ENCODE data around the gene TCF3.

Gene TCF3

GRCh38 chr19:1619703-1620102, 32.7 kb downstream of the TCF3 start:
- Histone ChIP-seq H3K79me1 (ENCODE audit: low read depth, low read length) (peaks cover 29% of the 10 kb centered on the region), H3K4me1 (ENCODE audit: control insufficient read depth in 2 of 2, insufficient read depth in 1 of 2, low read depth in 1 of 2, low read length in 2 of 2) (peaks cover 0 to 3% of the 10 kb centered on the region in 2 donors), H4K91ac (ENCODE audit: low read depth, low read length, poor library complexity) (no peak overlapping the region), H3K36me3 (replicated peaks in 1 of 2; ENCODE audit: control insufficient read depth in 2 of 2, insufficient read depth in 2 of 2, low read length in 2 of 2) (peaks cover 79 to 97% of the 10 kb centered on the region in 2 donors), H2BK120ac (ENCODE audit: low read depth, low read length) (no peak overlapping the region), H3K14ac (ENCODE audit: low read length) (no peak overlapping the region), H2AFZ (ENCODE audit: low read length) (no peak overlapping the region), H3K27ac (replicated peaks; ENCODE audit: low read length) (no peak overlapping the region), H3K4me3 (ENCODE audit: low read length in 2 of 2) (no peak overlapping the region), H4K8ac (ENCODE audit: low read depth, low read length) (no peak overlapping the region), H2BK5ac (ENCODE audit: low read length) (no peak overlapping the region), H3K9ac (ENCODE audit: low read depth, low read length, poor library complexity) (no peak overlapping the region), H2AK5ac (ENCODE audit: low read depth, low read length) (no peak overlapping the region), H3K23ac (ENCODE audit: low read depth, low read length, poor library complexity) (no peak overlapping the region), H3K18ac (ENCODE audit: low read length) (no peak overlapping the region), H2BK12ac (ENCODE audit: low read length) (no peak overlapping the region), H3K4me2 (ENCODE audit: insufficient read depth, low read length, poor library complexity, severe bottlenecking) (no peak overlapping the region), H3K4ac (ENCODE audit: low read length) (no peak overlapping the region), H2BK15ac (ENCODE audit: low read length) (no peak overlapping the region), H3K9me3 (replicated peaks in 1 of 2; ENCODE audit: control insufficient read depth in 2 of 2, insufficient read depth in 1 of 2, low read depth in 1 of 2, low read length in 2 of 2) (peaks cover 0 to 4% of the 10 kb centered on the region in 2 donors), H3K27me3 (ENCODE audit: control insufficient read depth in 3 of 3, insufficient read depth in 3 of 3, low read depth in 1 of 3, low read length in 3 of 3) (no peaks in the 10 kb centered on the region)
- no CpG with 5 or more reads among the region's 18 CpGs for WGBS, 2 donors (ENCODE audit: extremely low coverage in 2 of 2, insufficient read length in 2 of 2, insufficient replicate concordance in 1 of 2)
- no peak for DNase-seq (ENCODE audit: low spot score)

- Histone ChIP-seq H2BK5ac (ENCODE audit: low read length) (no peak overlapping the region), H3K36me3 (replicated peaks in 1 of 2; ENCODE audit: control insufficient read depth in 2 of 2, insufficient read depth in 2 of 2, low read length in 2 of 2) (peaks cover 79 to 97% of the 10 kb centered on the region in 2 donors), H3K4me3 (ENCODE audit: low read length in 2 of 2) (peak overlapping the region in 1 of 2 donors; percentile 16), H2AK5ac (ENCODE audit: low read depth, low read length) (no peak overlapping the region), H3K14ac (ENCODE audit: low read length) (peak overlapping the region; percentile 38), H2BK120ac (ENCODE audit: low read depth, low read length) (no peak overlapping the region), H2BK12ac (ENCODE audit: low read length) (no peak overlapping the region), H4K8ac (ENCODE audit: low read depth, low read length) (no peak overlapping the region), H2AFZ (ENCODE audit: low read length) (no peak overlapping the region), H3K9me3 (replicated peaks in 1 of 2; ENCODE audit: control insufficient read depth in 2 of 2, insufficient read depth in 1 of 2, low read depth in 1 of 2, low read length in 2 of 2) (peaks cover 0 to 4% of the 10 kb centered on the region in 2 donors), H3K27ac (replicated peaks; ENCODE audit: low read length) (no peak overlapping the region), H4K91ac (ENCODE audit: low read depth, low read length, poor library complexity) (no peak overlapping the region), H3K9ac (ENCODE audit: low read depth, low read length, poor library complexity) (peak overlapping the region; percentile 70), H3K27me3 (ENCODE audit: control insufficient read depth in 3 of 3, insufficient read depth in 3 of 3, low read depth in 1 of 3, low read length in 3 of 3) (no peaks in the 10 kb centered on the region), H3K79me1 (ENCODE audit: low read depth, low read length) (peaks cover 36% of the 10 kb centered on the region), H3K23ac (ENCODE audit: low read depth, low read length, poor library complexity) (peak overlapping the region; percentile 73), H2BK15ac (ENCODE audit: low read length) (no peak overlapping the region), H3K4me1 (ENCODE audit: control insufficient read depth in 2 of 2, insufficient read depth in 1 of 2, low read depth in 1 of 2, low read length in 2 of 2) (peaks cover 0 to 3% of the 10 kb centered on the region in 2 donors), H3K4me2 (ENCODE audit: insufficient read depth, low read length, poor library complexity, severe bottlenecking) (no peak overlapping the region), H3K18ac (ENCODE audit: low read length) (no peak overlapping the region), H3K4ac (ENCODE audit: low read length) (no peak overlapping the region)
- DNase-seq (ENCODE audit: low spot score), result no peak
- WGBS, 2 donors (ENCODE audit: extremely low coverage in 2 of 2, insufficient read length in 2 of 2, insufficient replicate concordance in 1 of 2), result no CpG with 5 or more reads among the region's 26 CpGs
Observed at GRCh38 chr19:1619094-1619439, 33.3 kb downstream of the TCF3 start.

GRCh38 chr19:1618157-1619093, 34.0 kb downstream of the TCF3 start:
- Histone ChIP-seq H3K79me1 (ENCODE audit: low read depth, low read length) (peaks cover 37% of the 10 kb centered on the region), H3K14ac (ENCODE audit: low read length) (peak overlapping the region; percentile 38), H4K91ac (ENCODE audit: low read depth, low read length, poor library complexity) (no peak overlapping the region), H3K27me3 (ENCODE audit: control insufficient read depth in 3 of 3, insufficient read depth in 3 of 3, low read depth in 1 of 3, low read length in 3 of 3) (no peaks in the 10 kb centered on the region), H3K18ac (ENCODE audit: low read length) (peak overlapping the region; percentile 8), H3K4me2 (ENCODE audit: insufficient read depth, low read length, poor library complexity, severe bottlenecking) (no peak overlapping the region), H3K4me1 (ENCODE audit: control insufficient read depth in 2 of 2, insufficient read depth in 1 of 2, low read depth in 1 of 2, low read length in 2 of 2) (peaks cover 0 to 3% of the 10 kb centered on the region in 2 donors), H2BK15ac (ENCODE audit: low read length) (no peak overlapping the region), H2AK5ac (ENCODE audit: low read depth, low read length) (no peak overlapping the region), H3K4ac (ENCODE audit: low read length) (no peak overlapping the region), H2BK12ac (ENCODE audit: low read length) (no peak overlapping the region), H3K4me3 (ENCODE audit: low read length in 2 of 2) (no peak overlapping the region), H3K9me3 (replicated peaks in 1 of 2; ENCODE audit: control insufficient read depth in 2 of 2, insufficient read depth in 1 of 2, low read depth in 1 of 2, low read length in 2 of 2) (peaks cover 0 to 4% of the 10 kb centered on the region in 2 donors), H4K8ac (ENCODE audit: low read depth, low read length) (no peak overlapping the region), H3K36me3 (replicated peaks in 1 of 2; ENCODE audit: control insufficient read depth in 2 of 2, insufficient read depth in 2 of 2, low read length in 2 of 2) (peaks cover 78 to 97% of the 10 kb centered on the region in 2 donors), H2AFZ (ENCODE audit: low read length) (no peak overlapping the region), H3K27ac (replicated peaks; ENCODE audit: low read length) (no peak overlapping the region), H2BK120ac (ENCODE audit: low read depth, low read length) (no peak overlapping the region), H3K9ac (ENCODE audit: low read depth, low read length, poor library complexity) (peak overlapping the region; percentile 70), H3K23ac (ENCODE audit: low read depth, low read length, poor library complexity) (peak overlapping the region; percentile 73), H2BK5ac (ENCODE audit: low read length) (peak overlapping the region; percentile 35)
- no CpG with 5 or more reads among the region's 24 CpGs for WGBS, 2 donors (ENCODE audit: extremely low coverage in 2 of 2, insufficient read length in 2 of 2, insufficient replicate concordance in 1 of 2)
- no peak for DNase-seq (ENCODE audit: low spot score)

- Histone ChIP-seq H2BK15ac (ENCODE audit: low read length) (no peak overlapping the region), H2BK5ac (ENCODE audit: low read length) (no peak overlapping the region), H3K4me3 (ENCODE audit: low read length in 2 of 2) (no peak overlapping the region), H3K4ac (ENCODE audit: low read length) (no peak overlapping the region), H3K27me3 (ENCODE audit: control insufficient read depth in 3 of 3, insufficient read depth in 3 of 3, low read depth in 1 of 3, low read length in 3 of 3) (no peaks in the 10 kb centered on the region), H2BK120ac (ENCODE audit: low read depth, low read length) (no peak overlapping the region), H4K91ac (ENCODE audit: low read depth, low read length, poor library complexity) (no peak overlapping the region), H3K4me2 (ENCODE audit: insufficient read depth, low read length, poor library complexity, severe bottlenecking) (no peak overlapping the region), H3K23ac (ENCODE audit: low read depth, low read length, poor library complexity) (no peak overlapping the region), H2BK12ac (ENCODE audit: low read length) (no peak overlapping the region), H2AFZ (ENCODE audit: low read length) (no peak overlapping the region), H3K14ac (ENCODE audit: low read length) (no peak overlapping the region), H3K79me1 (ENCODE audit: low read depth, low read length) (peaks cover 26% of the 10 kb centered on the region), H3K36me3 (replicated peaks in 1 of 2; ENCODE audit: control insufficient read depth in 2 of 2, insufficient read depth in 2 of 2, low read length in 2 of 2) (peaks cover 85 to 97% of the 10 kb centered on the region in 2 donors), H3K27ac (replicated peaks; ENCODE audit: low read length) (no peak overlapping the region), H3K9ac (ENCODE audit: low read depth, low read length, poor library complexity) (no peak overlapping the region), H3K18ac (ENCODE audit: low read length) (no peak overlapping the region), H2AK5ac (ENCODE audit: low read depth, low read length) (no peak overlapping the region), H3K4me1 (ENCODE audit: control insufficient read depth in 2 of 2, insufficient read depth in 1 of 2, low read depth in 1 of 2, low read length in 2 of 2) (peaks cover 0 to 3% of the 10 kb centered on the region in 2 donors), H4K8ac (ENCODE audit: low read depth, low read length) (no peak overlapping the region), H3K9me3 (replicated peaks in 1 of 2; ENCODE audit: control insufficient read depth in 2 of 2, insufficient read depth in 1 of 2, low read depth in 1 of 2, low read length in 2 of 2) (peaks cover 0 to 4% of the 10 kb centered on the region in 2 donors)
- no CpG with 5 or more reads among the region's 4 CpGs for WGBS, 2 donors (ENCODE audit: extremely low coverage in 2 of 2, insufficient read length in 2 of 2, insufficient replicate concordance in 1 of 2)
- DNase-seq (ENCODE audit: low spot score), result no peak
Observed at GRCh38 chr19:1616875-1617274, 35.5 kb downstream of the TCF3 start.

Measured in neuronal stem cell (in vitro differentiated cells).